SK-N-SH (cell line): ENCODE measurements around the gene TXNDC9. TPM values are rescaled to one million over a fixed set of nuclear protein-coding genes. Genes with fewer than 3 reads are reported as not detected.
"Not testable (repeated sequence)": the region's sequence is repeated elsewhere in the genome, so short reads cannot be mapped to it uniquely, and the experiment has no call there.

Source experiments
- CTCF ChIA-PET: fragments of 300-600, 350-600 bp; formaldehyde crosslinking; extraction: SDS; loops from one replicate; lab custom pipeline; 2021; lab: Yijun Ruan, JAX
- POLR2A ChIA-PET: fragments of 350-600 bp; sonication (Branson Sonifier 250); formaldehyde crosslinking; extraction: SDS; loops from one replicate; lab custom pipeline; 2020; ENCODE audit warnings: antibody characterized with exemption, inconsistent platforms; lab: Yijun Ruan, JAX
- DNase-seq: peaks from one replicate; pipeline ENCODE4 v3.0.0; 2012
- H2AFZ ChIP-seq: fragments of 200-600 bp; sonication (generic); 2 replicates; pipeline ENCODE4 v1.8.1; 2016; ENCODE audit warnings: antibody characterized with exemption, mild to moderate bottlenecking, low read depth
- H3F3A ChIP-seq: fragments of 200-600 bp; sonication (generic); replicated peaks from 2 replicates; pipeline ENCODE3; 2016; ENCODE audit warnings: antibody characterized with exemption, mild to moderate bottlenecking; ENCODE audit not compliant: insufficient read depth
- H3K27ac ChIP-seq, 2 experiments: fragments of 200-500 bp in 1 of 2; fragments of 200-600 bp in 1 of 2; sonication (Bioruptor generic) in 1 of 2; sonication (generic), shearing (Covaris generic) in 1 of 2; 2 replicates each; pipeline versions ENCODE4 v1.5.1 to v1.6.1; 2014 to 2016; ENCODE audit warnings: low read depth in 2 of 2, inconsistent platforms in 1 of 2, low read length in 1 of 2, mild to moderate bottlenecking in 1 of 2, mixed read lengths in 1 of 2
- H3K27me3 ChIP-seq: fragments of 200-600 bp; sonication (generic), shearing (Covaris generic); 2 replicates; pipeline ENCODE4 v1.6.1; 2016; ENCODE audit warnings: mixed run types; ENCODE audit not compliant: insufficient read depth
- H3K36me3 ChIP-seq, 2 experiments: fragments of 200-500 bp in 1 of 2; fragments of 200-600 bp in 1 of 2; sonication (Bioruptor generic) in 1 of 2; sonication (generic) in 1 of 2; replicated peaks in 1 of 2; 2 replicates each; pipeline versions ENCODE3 to v1.5.1; 2014 to 2016; ENCODE audit warnings: low read length in 1 of 2, mild to moderate bottlenecking in 1 of 2; ENCODE audit not compliant: insufficient read depth in 2 of 2, control insufficient read depth in 1 of 2
- H3K4me1 ChIP-seq, 2 experiments: fragments of 200-500 bp in 1 of 2; fragments of 200-600 bp in 1 of 2; sonication (Bioruptor generic) in 1 of 2; sonication (generic), shearing (Covaris generic) in 1 of 2; 2 replicates each; pipeline versions ENCODE4 v1.5.1 to v1.6.1; 2014 to 2016; ENCODE audit warnings: low read depth in 1 of 2, low read length in 1 of 2, mixed run types in 1 of 2; ENCODE audit not compliant: insufficient read depth in 2 of 2, control insufficient read depth in 1 of 2
- H3K4me2 ChIP-seq: fragments of 200-600 bp; sonication (generic), shearing (Covaris generic); 2 replicates; pipeline ENCODE4 v1.6.1; 2017; ENCODE audit warnings: mixed run types
- H3K4me3 ChIP-seq, 2 experiments: fragments of 200-500 bp in 1 of 2; fragments of 200-600 bp in 1 of 2; sonication (Bioruptor generic) in 1 of 2; sonication (generic), shearing (Covaris generic) in 1 of 2; 2 replicates each; pipeline versions ENCODE4 v1.5.1 to v1.8.1; 2014 to 2016; ENCODE audit warnings: low read depth in 2 of 2, inconsistent platforms in 1 of 2, low read length in 1 of 2, mild to moderate bottlenecking in 1 of 2, mixed read lengths in 1 of 2, moderate library complexity in 1 of 2
- H3K79me2 ChIP-seq: fragments of 200-600 bp; sonication (generic); 2 replicates; pipeline ENCODE4 v1.8.1; 2017; ENCODE audit warnings: mild to moderate bottlenecking; ENCODE audit not compliant: insufficient read depth
- H3K9ac ChIP-seq: fragments of 200-600 bp; sonication (generic); 2 replicates; pipeline ENCODE4 v1.6.1; 2017; ENCODE audit warnings: mixed run types
- H3K9me2 ChIP-seq: fragments of 200-600 bp; sonication (generic); 2 replicates; pipeline ENCODE4 v1.6.1; 2017; ENCODE audit warnings: mixed run types
- H3K9me3 ChIP-seq: fragments of 200-600 bp; sonication (generic); 2 replicates; pipeline ENCODE4 v1.6.1; 2017; ENCODE audit warnings: mixed run types, mild to moderate bottlenecking, moderate library complexity
- H4K20me1 ChIP-seq: fragments of 200-600 bp; sonication (generic); 2 replicates; pipeline ENCODE4 v1.6.1; 2017; ENCODE audit warnings: mild to moderate bottlenecking, mixed run types; ENCODE audit not compliant: insufficient read depth
- CHD2 ChIP-seq: fragments of 150-350 bp; IDR thresholded peaks from 2 replicates; pipeline ENCODE4 v1.6.1; 2018; ENCODE audit warnings: low read length; ENCODE audit not compliant: partially characterized antibody
- CTCF ChIP-seq: fragments of 200-600 bp; sonication (generic); IDR thresholded peaks from 2 replicates; pipeline ENCODE4 v1.6.1; 2017; ENCODE audit warnings: antibody characterized with exemption, mild to moderate bottlenecking, moderate library complexity
- EZH2phosphoT487 ChIP-seq: fragments of 200-600 bp; sonication (generic); IDR thresholded peaks from 2 replicates; pipeline ENCODE4 v1.6.1; 2017; ENCODE audit warnings: low read depth, mixed run types, mild to moderate bottlenecking, antibody characterized with exemption, moderate library complexity, borderline replicate concordance
- FOXM1 ChIP-seq: IDR thresholded peaks from 2 replicates; pipeline ENCODE4 v1.4.0; 2012; ENCODE audit warnings: low read depth, mild to moderate bottlenecking
- MEF2A ChIP-seq: IDR thresholded peaks from 2 replicates; pipeline ENCODE4 v1.4.0; 2012; ENCODE audit warnings: low read depth, borderline replicate concordance
- PBX3 ChIP-seq: IDR thresholded peaks from 2 replicates; pipeline ENCODE4; 2012
- RAD21 ChIP-seq: IDR thresholded peaks from 2 replicates; pipeline ENCODE4 v1.6.1; 2012; ENCODE audit warnings: mild to moderate bottlenecking, low read length
- SIN3A ChIP-seq: IDR thresholded peaks from 2 replicates; pipeline ENCODE4 v1.6.1; 2012; ENCODE audit warnings: low read depth, mild to moderate bottlenecking, low read length, moderate library complexity, borderline replicate concordance
- YY1 ChIP-seq: IDR thresholded peaks from 2 replicates; pipeline ENCODE4 v1.4.0; 2012; ENCODE audit warnings: low read depth, mild to moderate bottlenecking
- WGBS: methylation state at CpG from one replicate; pipeline ENCODE4 v1.1.6; 2017; ENCODE audit warnings: low lambda C conversion rate; 5-methylcytosine and 5-hydroxymethylcytosine counted together
- polyA plus RNA-seq, 3 experiments: library from polyadenylated mRNA; depleted of rRNA; stranded (reverse); fragments of >200 nt; gene quantifications; 2 replicates each; pipeline ENCODE4 v1.2.3, GENCODE V29; 2012
- TF ChIP-seq, protein P1 (sequence below): IDR thresholded peaks from 2 replicates; pipeline ENCODE4 v1.4.0; 2012; ENCODE audit warnings: low read depth, borderline replicate concordance
- TF ChIP-seq, protein P2 (sequence below): IDR thresholded peaks from 2 replicates; pipeline ENCODE4 v1.4.0; 2012; ENCODE audit warnings: low read depth, borderline replicate concordance

The TXNDC9 gene
- polyA plus RNA-seq, 1 of the 3 experiments (the other 2 are of a cell fraction) = 19.1 TPM

DNA sequence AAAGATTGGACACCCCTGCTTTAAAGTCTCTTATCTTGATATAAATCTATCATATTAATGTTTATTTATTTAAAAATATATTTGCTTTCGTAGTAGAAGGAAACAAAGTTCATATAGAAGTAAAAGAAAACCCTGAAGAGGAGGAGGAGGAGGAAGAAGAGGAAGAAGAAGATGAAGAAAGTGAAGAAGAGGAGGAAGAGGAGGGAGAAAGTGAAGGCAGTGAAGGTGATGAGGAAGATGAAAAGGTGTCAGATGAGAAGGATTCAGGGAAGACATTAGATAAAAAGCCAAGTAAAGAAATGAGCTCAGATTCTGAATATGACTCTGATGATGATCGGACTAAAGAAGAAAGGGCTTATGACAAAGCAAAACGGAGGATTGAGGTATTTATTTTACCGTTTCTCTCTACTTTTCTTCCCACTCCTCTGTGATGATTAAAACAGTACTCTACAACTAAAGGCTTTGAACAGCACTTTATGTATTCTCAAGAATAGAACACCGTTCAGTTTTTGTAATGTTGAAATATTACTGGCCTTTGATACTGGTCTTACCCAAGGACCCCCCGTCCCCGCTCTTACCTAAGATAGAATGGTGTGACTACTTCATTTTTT, 40.2 kb upstream of the TXNDC9 start (continued):
- no peak for TF ChIP-seq MEF2A
- TF ChIP-seq, protein P1, sequence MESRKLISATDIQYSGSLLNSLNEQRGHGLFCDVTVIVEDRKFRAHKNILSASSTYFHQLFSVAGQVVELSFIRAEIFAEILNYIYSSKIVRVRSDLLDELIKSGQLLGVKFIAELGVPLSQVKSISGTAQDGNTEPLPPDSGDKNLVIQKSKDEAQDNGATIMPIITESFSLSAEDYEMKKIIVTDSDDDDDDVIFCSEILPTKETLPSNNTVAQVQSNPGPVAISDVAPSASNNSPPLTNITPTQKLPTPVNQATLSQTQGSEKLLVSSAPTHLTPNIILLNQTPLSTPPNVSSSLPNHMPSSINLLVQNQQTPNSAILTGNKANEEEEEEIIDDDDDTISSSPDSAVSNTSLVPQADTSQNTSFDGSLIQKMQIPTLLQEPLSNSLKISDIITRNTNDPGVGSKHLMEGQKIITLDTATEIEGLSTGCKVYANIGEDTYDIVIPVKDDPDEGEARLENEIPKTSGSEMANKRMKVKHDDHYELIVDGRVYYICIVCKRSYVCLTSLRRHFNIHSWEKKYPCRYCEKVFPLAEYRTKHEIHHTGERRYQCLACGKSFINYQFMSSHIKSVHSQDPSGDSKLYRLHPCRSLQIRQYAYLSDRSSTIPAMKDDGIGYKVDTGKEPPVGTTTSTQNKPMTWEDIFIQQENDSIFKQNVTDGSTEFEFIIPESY = no peak

- CTCF ChIA-PET = interaction anchor here (1.2 to 1.3 kb wide), 3 partner anchors 10 to 169 kb away, joined by 3 read pairs; no protein-coding TSS in a partner anchor
- H2AFZ ChIP-seq = no peak overlapping the region
- no peaks in the 10 kb centered on the region for H3K4me1 ChIP-seq
- no peaks in the 10 kb centered on the region for H3K27me3 ChIP-seq
- H4K20me1 ChIP-seq = no peaks in the 10 kb centered on the region
- H3K36me3 ChIP-seq = peaks cover 71 to 76% of the 10 kb centered on the region in 2 experiments
- H3K9me3 ChIP-seq = 0 out of 2 replicates have a peak, but pooled peaks cover 6% of the 10 kb centered on the region
- H3K27ac ChIP-seq = no peak overlapping the region
- H3F3A ChIP-seq = no peaks in the 10 kb centered on the region
- TF ChIP-seq SIN3A (no peak), CHD2 (no peak), YY1 (no peak)
- POLR2A ChIA-PET = no interaction called here
- no peak for DNase-seq
- H3K9me2 ChIP-seq = no peaks in the 10 kb centered on the region
- H3K79me2 ChIP-seq = peaks cover 6% of the 10 kb centered on the region; the same call in 1 of the 2 replicates
- no peak overlapping the region for H3K9ac ChIP-seq
- H3K4me2 ChIP-seq = no peak overlapping the region
- no peak overlapping the region for H3K4me3 ChIP-seq
Observed at GRCh38 chr2:99374747-99375146, 38.6 kb upstream of the TXNDC9 start.

DNA sequence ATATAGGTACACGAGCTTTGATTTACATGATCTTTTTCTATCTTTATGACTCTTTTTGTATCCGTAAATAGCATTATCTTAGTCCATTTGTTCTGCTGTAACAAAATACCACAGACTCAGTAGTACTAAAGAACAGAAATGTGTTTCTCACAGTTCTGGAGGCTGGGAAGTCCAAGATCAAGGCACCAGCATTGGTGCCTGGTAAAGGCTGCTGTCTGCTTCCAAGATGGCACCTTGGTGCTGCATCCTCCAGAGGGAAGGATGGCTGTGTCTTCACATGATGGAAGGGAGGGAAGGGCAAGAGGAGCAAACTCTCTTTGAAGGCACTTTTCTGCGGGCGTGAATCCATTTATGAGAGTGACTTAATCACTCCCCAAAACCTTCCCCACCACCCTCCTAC, 37.0 kb upstream of the TXNDC9 start:
- Histone ChIP-seq H4K20me1 (no peaks in the 10 kb centered on the region), H2AFZ (no peak overlapping the region)
- no peak for TF ChIP-seq CTCF
- no peak for TF ChIP-seq PBX3
- no peak for TF ChIP-seq FOXM1
- TF ChIP-seq EZH2phosphoT487 = no peak
- no peak for TF ChIP-seq RAD21
- TF ChIP-seq, protein P2, sequence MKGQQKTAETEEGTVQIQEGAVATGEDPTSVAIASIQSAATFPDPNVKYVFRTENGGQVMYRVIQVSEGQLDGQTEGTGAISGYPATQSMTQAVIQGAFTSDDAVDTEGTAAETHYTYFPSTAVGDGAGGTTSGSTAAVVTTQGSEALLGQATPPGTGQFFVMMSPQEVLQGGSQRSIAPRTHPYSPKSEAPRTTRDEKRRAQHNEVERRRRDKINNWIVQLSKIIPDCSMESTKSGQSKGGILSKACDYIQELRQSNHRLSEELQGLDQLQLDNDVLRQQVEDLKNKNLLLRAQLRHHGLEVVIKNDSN = no peak

DNA sequence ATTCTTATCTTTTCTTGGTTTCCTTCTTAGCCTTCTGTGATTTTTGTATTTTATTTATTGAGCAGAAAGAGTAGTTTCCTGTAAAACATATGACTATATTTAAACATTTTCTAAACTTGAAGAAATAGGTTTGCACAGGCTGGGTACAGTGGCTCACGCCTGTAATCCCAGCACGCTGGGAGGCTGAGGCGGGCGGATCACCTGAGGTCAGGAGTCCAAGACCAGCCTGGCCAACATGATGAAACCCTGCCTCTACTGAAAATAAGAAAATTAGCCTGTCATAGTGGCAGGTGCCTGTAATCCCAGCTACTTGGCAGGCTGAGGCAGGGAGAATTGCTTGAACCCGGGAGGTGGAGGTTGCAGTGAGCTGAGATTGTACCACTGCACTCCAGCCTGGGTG, 32.7 kb upstream of the TXNDC9 start:
- peaks cover 72 to 75% of the 10 kb centered on the region in 2 experiments for H3K36me3 ChIP-seq
- H2AFZ ChIP-seq, DNase-seq, H3K79me2 ChIP-seq, H3K9me2 ChIP-seq, H4K20me1 ChIP-seq, H3K4me1 ChIP-seq, POLR2A ChIA-PET, H3K27ac ChIP-seq, H3F3A ChIP-seq, H3K4me2 ChIP-seq, H3K9ac ChIP-seq, CTCF ChIA-PET, H3K9me3 ChIP-seq, H3K4me3 ChIP-seq, H3K27me3 ChIP-seq: not testable (repeated sequence)
- 90% methylated on average over 5 of the region's 5 CpGs for WGBS

More for the DNA sequence above, 37.0 kb upstream of the TXNDC9 start:
- Histone ChIP-seq H3K4me3 (no peak overlapping the region), H3K9me2 (no peaks in the 10 kb centered on the region), H3K27me3 (no peaks in the 10 kb centered on the region), H3K36me3 (peaks cover 68 to 77% of the 10 kb centered on the region in 2 experiments), H3K79me2 (peaks cover 6% of the 10 kb centered on the region; the same call in 1 of the 2 replicates), H3K9ac (no peak overlapping the region), H3K9me3 (0 out of 2 replicates have a peak, but pooled peaks cover 6% of the 10 kb centered on the region), H3F3A (no peaks in the 10 kb centered on the region), H3K4me1 (no peaks in the 10 kb centered on the region), H3K4me2 (no peak overlapping the region), H3K27ac (no peak overlapping the region)
- no peak for DNase-seq
- ChIA-PET POLR2A (no interaction called here), CTCF (interaction anchor here (1.3 kb wide), 1 partner anchor 118 kb away, joined by 3 read pairs; no protein-coding TSS in a partner anchor)
- 99% methylated on average over 4 of the region's 4 CpGs for WGBS
